Aorta (tissue), 5 donors: ENCODE data around the gene FNDC5. TPM values are rescaled to one million over a fixed set of nuclear protein-coding genes. Genes with fewer than 3 reads are reported as not detected.
A peak's percentile ranks its signal among the peaks of the same experiment; 100 is the strongest.

Experiments
- ATAC-seq: fragments of 200-7000 bp; cut with Tn5 transposase; one replicate; pipeline ENCODE4 v1.9.1; 2022; ENCODE audit warnings: moderate library complexity; ENCODE audit not compliant: low FRiP score
- DNase-seq, 2 donors: peaks; one replicate each; pipeline ENCODE4 v3.0.0-alpha.2; 2020
- H3K27ac ChIP-seq, 2 donors: one replicate each; pipeline ENCODE4 v1.5.1; 2013; ENCODE audit warnings: low read length in 2 of 2, mild to moderate bottlenecking in 2 of 2, moderate library complexity in 2 of 2, control low read depth in 1 of 2, inconsistent platforms in 1 of 2, low read depth in 1 of 2
- H3K27me3 ChIP-seq, 2 donors: one replicate each; pipeline ENCODE4 v1.6.1; 2013; ENCODE audit warnings: control low read depth in 1 of 2, low read length in 1 of 2, mild to moderate bottlenecking in 1 of 2, moderate library complexity in 1 of 2; ENCODE audit not compliant: insufficient read depth in 2 of 2, control insufficient read depth in 1 of 2
- H3K36me3 ChIP-seq, 2 donors: one replicate each; pipeline ENCODE4 v1.6.1; 2013; ENCODE audit warnings: control low read depth in 1 of 2, low read length in 1 of 2, mild to moderate bottlenecking in 1 of 2; ENCODE audit not compliant: insufficient read depth in 2 of 2, control insufficient read depth in 1 of 2
- H3K4me1 ChIP-seq, 2 donors: one replicate each; pipeline ENCODE4 v1.6.1; 2013; ENCODE audit warnings: low read length in 2 of 2, control low read depth in 1 of 2, mild to moderate bottlenecking in 1 of 2, moderate library complexity in 1 of 2; ENCODE audit not compliant: insufficient read depth in 2 of 2, control insufficient read depth in 1 of 2
- H3K4me3 ChIP-seq, 2 donors: one replicate each; pipeline ENCODE4 v1.5.1; 2013; ENCODE audit warnings: low read length in 2 of 2, control low read depth in 1 of 2, mild to moderate bottlenecking in 1 of 2
- H3K9me3 ChIP-seq: one replicate; pipeline ENCODE4 v1.6.1; 2013; ENCODE audit warnings: mild to moderate bottlenecking, low read length; ENCODE audit not compliant: control insufficient read depth
- WGBS, 2 donors: extraction: QIAGEN DNeasy Blood & Tissue Kit; methylation state at CpG; one replicate each; pipeline ENCODE4 v1.1.7; 2013; 5-methylcytosine and 5-hydroxymethylcytosine counted together
- intact Hi-C, 2 donors: fragments of 100-400 bp; cut with DNase I; formaldehyde crosslinking; loops; one replicate each; pipeline versions ENCODE4 v1.14.2 to v1.15.0; 2022
- long read RNA-seq, 2 donors: library from polyadenylated mRNA; unstranded; transcript quantifications; one replicate each; pipeline ENCODE4 v2.0.0, GENCODE V29; 2020 to 2021
- polyA plus RNA-seq, 2 donors: library from polyadenylated mRNA; stranded (reverse); fragments of 200-250 nt; gene quantifications; one replicate each; pipeline ENCODE4 v1.2.3, GENCODE V29; 2013
- total RNA-seq, 2 donors: library from RNA; stranded (reverse); fragmentation: NEBNext Ultra II Directional; extraction: Animal tissue kit (Norgen Biotek cat#: 25700); gene quantifications; one replicate each; pipeline ENCODE4 v1.2.1, GENCODE V29; 2021
- donor health status: healthy with polysubstance abuse.
- donor health status: Bipolar disorder and iron deficiency.
- donor health status: DM: no; HTN: no; CAD: no.
- donor health status: DM: no; HTN: no; CAD: no.
- donor health status: DM: yes; HTN: yes; CAD: no.

FNDC5 gene
- total RNA-seq (10 to 100 TPM in 1 of 2 donors, 1 to 10 TPM in 1; 5.6 to 17.6 TPM), polyA plus RNA-seq (10 to 100 TPM in 1 of 2 donors, 1 to 10 TPM in 1; 8.1 to 11.7 TPM)
- long read RNA-seq, donor 1, partial matches to known transcripts, result 6 of 9 reads
- long read RNA-seq, donor 1, other reads (novel, unspliced or antisense), result 1 of 9 reads
- long read RNA-seq, donor 2, partial matches to known transcripts, result 2 of 8 reads
- long read RNA-seq, donor 2, other reads (novel, unspliced or antisense), result 6 of 8 reads

DNA sequence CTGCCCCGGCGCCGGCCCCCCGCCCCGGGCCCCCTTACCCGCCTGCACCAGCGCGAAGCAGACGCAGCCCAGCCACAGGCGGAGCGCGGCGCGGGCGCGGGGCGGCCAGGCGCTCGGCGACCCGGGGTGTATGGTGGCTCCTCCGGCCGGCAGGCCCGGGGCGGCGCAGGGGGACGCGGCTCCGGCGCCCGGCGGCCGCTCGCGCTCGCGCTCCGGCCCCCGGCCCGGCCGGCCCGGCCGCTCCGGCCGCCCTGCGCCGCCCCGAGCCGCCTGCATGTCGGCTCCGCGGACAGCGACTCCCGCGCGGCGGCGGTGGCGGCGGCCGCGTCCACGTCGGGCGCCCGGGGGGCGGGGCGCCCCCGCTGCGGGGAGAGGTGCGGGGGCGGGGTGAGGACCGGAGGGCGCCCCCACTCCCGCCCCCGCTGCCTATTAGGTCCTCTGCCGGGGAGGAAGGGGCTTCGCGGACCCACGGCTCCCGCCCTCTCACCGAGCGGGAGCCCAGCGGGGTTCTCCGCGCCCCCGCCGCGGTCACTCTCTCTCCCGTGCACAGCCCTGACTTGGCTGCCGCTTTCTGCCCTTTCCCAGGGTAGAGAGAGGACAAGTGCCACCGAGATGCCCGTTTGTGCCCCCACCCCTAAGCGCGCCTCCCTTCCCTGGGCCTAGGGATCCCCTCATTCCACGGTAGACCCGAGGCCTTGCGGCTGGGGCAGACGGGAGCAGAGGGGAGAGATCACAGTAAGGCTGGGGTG is at the start of gene FNDC5:
Gene FNDC5 (minus strand): TSS at position 298 of the 749 bp plus-strand sequence.
- intact Hi-C loops, result loop anchor here (5.0 kb wide), 4 partner anchors 43 to 217 kb away; partner anchors contain the start of genes S100PBP (in 1 of the 2) and YARS1 (in 1 of the 2)
- 1 to 2% methylated on average over 29 to 99 of the region's 99 CpGs for WGBS, 2 donors
- no peak for ATAC-seq
- Histone ChIP-seq H3K9me3 (no peaks in the 10 kb centered on the region), H3K4me3 (peak within 1 kb of the TSS; percentile 80 to 82), H3K27ac (no peak within 1 kb of the TSS), H3K4me1 (peaks cover 0 to 3% of the 10 kb centered on the region in 2 donors), H3K27me3 (no peaks in the 10 kb centered on the region), H3K36me3 (no peaks in the 10 kb centered on the region)
- peak in 1 of 2 donors; percentile 81 for DNase-seq

- Histone ChIP-seq H3K27me3 (no peaks in the 10 kb centered on the region), H3K36me3 (no peaks in the 10 kb centered on the region), H3K4me1 (peaks cover 0 to 2% of the 10 kb centered on the region in 2 donors), H3K9me3 (no peaks in the 10 kb centered on the region), H3K27ac (no peak overlapping the region), H3K4me3 (no peak overlapping the region)
- DNase-seq (no peak), ATAC-seq (no peak)
- WGBS, 2 donors, result 81 to 85% methylated on average over 11 of the region's 11 CpGs
- intact Hi-C loops, result no loop called here
Observed at GRCh38 chr1:32919811-32920733, 49.4 kb upstream of the FNDC5 start.

DNA sequence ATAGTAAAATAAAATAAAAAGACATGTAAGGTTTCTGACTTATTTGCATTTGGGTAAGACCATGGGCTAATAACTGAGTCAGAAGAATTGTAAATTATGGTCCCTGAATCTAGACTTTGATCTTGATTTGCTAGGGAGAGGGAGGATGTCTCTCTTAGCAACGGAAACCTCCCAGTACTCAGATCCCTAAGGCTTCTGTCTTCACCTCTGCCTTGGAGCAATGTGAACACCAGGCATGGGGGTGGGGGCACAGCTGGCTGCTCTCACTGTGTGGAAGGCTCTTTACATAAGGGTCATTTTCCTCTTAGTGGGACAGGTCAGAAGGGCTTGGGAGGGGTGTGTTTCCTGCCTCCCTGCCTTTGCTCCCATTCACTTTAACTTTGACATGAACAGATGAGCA is 47.5 kb upstream of the FNDC5 start:
- Histone ChIP-seq H3K27ac (no peak overlapping the region), H3K4me3 (no peak overlapping the region), H3K4me1 (peaks cover 0 to 2% of the 10 kb centered on the region in 2 donors), H3K9me3 (no peaks in the 10 kb centered on the region), H3K27me3 (no peaks in the 10 kb centered on the region), H3K36me3 (no peaks in the 10 kb centered on the region)
- ATAC-seq (no peak), DNase-seq (no peak)
- intact Hi-C loops, result no loop called here
- 53 to 75% methylated on average over 1 of the region's 1 CpG for whole genome bisulfite sequencing, 2 donors

DNA sequence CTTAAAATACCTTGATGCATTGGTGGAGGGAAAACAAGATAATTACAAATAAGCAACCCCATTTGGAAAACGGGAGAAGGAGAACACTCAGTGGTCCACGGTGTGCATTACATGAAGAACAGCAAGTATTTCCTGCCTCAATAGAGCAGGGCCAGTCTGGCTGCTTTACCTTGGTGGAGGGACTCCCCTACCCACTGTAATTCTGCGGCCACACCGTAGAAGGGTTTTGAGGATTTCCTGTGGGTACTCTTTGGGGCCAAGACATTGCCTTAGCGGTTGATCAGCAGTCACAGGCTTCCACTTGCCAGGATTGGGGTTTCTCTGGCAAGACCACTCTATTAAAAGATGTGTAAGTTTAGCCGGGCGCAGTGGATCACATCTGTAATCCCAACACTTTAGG is 46.8 kb upstream of the FNDC5 start:
- intact Hi-C loops, result no loop called here
- Histone ChIP-seq H3K27ac (no peak overlapping the region), H3K9me3 (no peaks in the 10 kb centered on the region), H3K27me3 (no peaks in the 10 kb centered on the region), H3K4me1 (peaks cover 0 to 2% of the 10 kb centered on the region in 2 donors), H3K4me3 (no peak overlapping the region), H3K36me3 (no peaks in the 10 kb centered on the region)
- 84 to 87% methylated on average over 7 of the region's 7 CpGs for WGBS, 2 donors
- no peak for ATAC-seq
- DNase-seq, result no peak

DNA sequence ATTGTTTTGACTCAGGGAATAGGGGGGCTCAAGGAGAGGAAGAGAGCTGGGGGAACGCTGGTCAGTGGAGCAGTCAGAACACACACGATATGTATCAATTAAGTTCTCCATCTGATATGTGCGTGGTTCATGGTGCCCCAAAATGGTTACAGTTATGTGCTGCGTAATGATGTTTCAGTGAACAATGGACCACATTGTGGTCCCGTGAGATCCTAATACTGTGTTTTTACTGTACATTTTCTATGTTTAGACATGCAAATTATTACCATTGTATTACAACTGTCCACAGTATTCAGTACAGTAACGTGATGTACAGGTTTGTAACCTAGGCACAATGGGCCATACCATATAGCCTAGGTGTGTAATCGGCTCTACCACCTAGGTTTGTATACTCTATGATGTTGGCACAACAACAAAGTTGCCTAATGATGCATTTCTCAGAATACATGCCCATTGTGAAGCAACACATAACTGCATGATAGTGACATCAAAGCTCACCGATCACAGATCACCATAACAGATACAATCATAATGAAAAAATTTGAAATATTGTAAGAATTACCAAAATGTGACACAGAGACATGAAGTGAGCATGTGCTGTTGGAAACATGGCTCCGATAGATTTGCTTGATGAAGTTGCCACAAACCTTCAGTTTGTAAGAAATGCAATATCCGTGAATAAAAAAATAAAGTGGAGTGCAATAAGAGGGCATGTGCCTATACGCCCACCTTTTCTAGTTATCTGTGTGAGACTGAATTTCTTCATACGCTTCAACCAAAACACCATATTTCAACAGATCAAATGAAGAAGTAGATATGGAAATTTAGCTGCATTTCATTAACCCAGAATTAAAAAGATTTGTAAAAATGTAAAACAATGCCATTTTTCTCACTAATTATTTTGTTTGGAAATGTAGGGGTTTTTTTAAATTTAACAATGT is 45.3 kb upstream of the FNDC5 start:
- Histone ChIP-seq H3K36me3 (no peaks in the 10 kb centered on the region), H3K9me3 (no peaks in the 10 kb centered on the region), H3K4me1 (peaks cover 0 to 2% of the 10 kb centered on the region in 2 donors), H3K4me3 (no peak overlapping the region), H3K27me3 (no peaks in the 10 kb centered on the region), H3K27ac (no peak overlapping the region)
- intact Hi-C loops, result no loop called here
- ATAC-seq (no peak), DNase-seq (no peak)
- WGBS, 2 donors, result 90 to 91% methylated on average over 12 of the region's 12 CpGs

DNA sequence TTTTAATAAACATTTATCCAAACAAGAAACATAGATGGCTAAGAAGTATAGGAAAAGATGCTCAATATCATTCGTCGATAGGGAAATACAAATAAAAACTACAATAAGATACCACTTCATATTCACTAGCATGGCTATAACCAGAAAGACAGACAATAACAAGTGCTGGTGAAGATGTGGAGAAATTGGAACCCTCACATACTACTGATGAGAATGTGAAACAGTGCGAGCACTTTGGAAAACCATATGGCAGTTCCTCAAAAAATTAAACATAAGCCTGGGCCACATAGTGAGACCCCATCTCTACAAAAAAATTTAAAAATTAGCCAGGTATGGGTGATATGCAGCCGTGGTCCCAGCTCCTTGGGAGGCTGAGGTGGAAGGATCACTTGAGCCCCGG is 39.6 kb upstream of the FNDC5 start:
- H3K27me3 ChIP-seq, result no peaks in the 10 kb centered on the region
- no peak overlapping the region for H3K4me3 ChIP-seq
- WGBS, 2 donors, result 92 to 93% methylated on average over 5 of the region's 5 CpGs
- H3K27ac ChIP-seq, result no peak overlapping the region
- no peaks in the 10 kb centered on the region for H3K36me3 ChIP-seq
- DNase-seq (no peak), ATAC-seq (no peak)
- no peaks in the 10 kb centered on the region for H3K4me1 ChIP-seq
- intact Hi-C loops, result no loop called here
- no peaks in the 10 kb centered on the region for H3K9me3 ChIP-seq

- no peak overlapping the region for H3K4me3 ChIP-seq
- no peaks in the 10 kb centered on the region for H3K27me3 ChIP-seq
- intact Hi-C loops, result no loop called here
- H3K36me3 ChIP-seq, result no peaks in the 10 kb centered on the region
- H3K27ac ChIP-seq, result no peak overlapping the region
- no peaks in the 10 kb centered on the region for H3K4me1 ChIP-seq
- 15 to 23% methylated on average over 4 of the region's 4 CpGs for WGBS, 2 donors
- H3K9me3 ChIP-seq, result no peaks in the 10 kb centered on the region
- ATAC-seq (no peak), DNase-seq (no peak)
Observed at GRCh38 chr1:32907435-32907834, 36.7 kb upstream of the FNDC5 start.

DNA sequence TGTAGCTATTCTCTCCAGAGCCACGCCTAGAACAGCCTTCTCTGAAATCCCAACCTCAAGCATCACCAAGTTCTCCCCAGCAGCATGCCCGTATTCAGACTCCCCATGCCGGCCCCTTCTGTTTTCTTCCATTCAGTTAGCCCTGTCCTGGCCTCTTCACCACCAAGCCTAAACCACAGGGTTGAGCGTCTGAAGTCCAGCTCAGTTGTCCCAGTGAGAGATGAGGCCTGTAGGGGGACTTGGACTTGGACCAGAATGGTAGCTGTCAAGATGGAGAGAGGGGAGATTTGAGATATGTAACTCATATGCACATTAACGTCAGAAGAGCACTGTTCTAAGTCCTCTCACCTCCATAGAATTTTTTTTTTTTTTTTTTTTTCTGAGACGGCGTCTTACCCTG is 35.9 kb upstream of the FNDC5 start:
- no peaks in the 10 kb centered on the region for H3K4me1 ChIP-seq

More for the DNA sequence above, 35.9 kb upstream of the FNDC5 start:
- intact Hi-C loops, result no loop called here
- no peaks in the 10 kb centered on the region for H3K27me3 ChIP-seq
- H3K36me3 ChIP-seq, result no peaks in the 10 kb centered on the region
- H3K9me3 ChIP-seq, result no peaks in the 10 kb centered on the region
- no peak overlapping the region for H3K27ac ChIP-seq
- no peak overlapping the region for H3K4me3 ChIP-seq
- 85 to 88% methylated on average over 7 of the region's 7 CpGs for WGBS, 2 donors
- no peak for ATAC-seq
- no peak for DNase-seq
